ENCODE measurements around the gene ATP6V1B1.

Gene ATP6V1B1
- total RNA-seq, result 0 reads per million in 2 donors

DNA sequence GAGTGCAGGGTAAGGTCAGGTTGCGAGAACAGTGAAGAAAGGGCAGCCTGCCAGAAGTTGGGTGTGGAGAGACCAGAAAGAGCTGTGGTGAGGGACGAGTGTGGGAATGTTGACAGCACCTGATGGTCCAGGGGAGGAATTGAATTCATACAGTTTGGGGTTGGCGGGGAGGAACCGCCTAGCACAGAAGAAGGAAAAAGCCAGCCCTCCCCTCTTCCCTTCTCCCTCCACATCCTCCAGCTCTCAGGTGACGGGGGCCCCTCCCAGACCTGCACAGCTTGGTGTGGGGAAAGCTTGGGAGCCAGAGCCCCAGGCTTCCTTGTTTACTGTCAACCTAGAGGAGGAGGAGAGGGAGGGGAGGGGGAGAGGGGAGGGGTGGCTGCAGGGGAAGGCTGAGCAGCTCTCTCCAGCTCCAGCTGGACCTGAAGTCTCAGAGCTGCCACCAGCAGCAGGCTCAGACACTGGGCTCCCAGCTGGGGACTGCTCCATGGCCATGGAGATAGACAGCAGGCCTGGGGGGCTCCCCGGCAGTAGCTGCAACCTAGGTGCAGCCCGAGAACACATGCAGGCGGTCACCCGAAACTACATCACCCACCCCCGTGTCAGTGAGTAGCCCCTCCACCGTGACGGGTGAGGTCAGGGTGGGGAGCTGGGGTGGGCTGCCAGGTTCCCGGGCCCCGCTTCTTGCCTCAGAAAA, at the start of gene ATP6V1B1:
ATP6V1B1 (plus strand) TSS at position 433 of the 697 bp plus-strand sequence; CDS start at position 488, 55 bp downstream.
- DNase-seq, result no peak

GRCh38 chr2:70886541-70886987, 49.1 kb upstream of the ATP6V1B1 start:
- no peak for DNase-seq

DNA sequence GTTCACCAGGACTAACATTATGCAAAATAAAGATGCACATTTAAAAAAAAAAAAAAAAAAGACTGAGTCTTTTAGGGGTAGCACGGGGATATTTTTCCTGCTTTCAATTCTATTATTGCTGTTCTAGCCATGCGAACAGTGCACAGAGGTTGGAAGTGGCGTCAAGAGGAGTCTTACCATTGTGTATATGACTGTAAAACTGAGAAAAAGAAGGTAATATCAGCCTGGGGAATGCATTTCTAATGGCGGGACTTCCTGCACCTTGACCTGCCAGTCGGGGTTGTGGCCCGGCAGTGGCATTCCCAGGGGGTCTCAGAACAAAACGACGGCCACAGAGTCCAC, 48.5 kb upstream of the ATP6V1B1 start:
- DNase-seq, result no peak

GRCh38 chr2:70887550-70888246, 48.0 kb upstream of the ATP6V1B1 start:
- no peak for DNase-seq

- no peak for DNase-seq
Measured at GRCh38 chr2:70888366-70888922, 47.3 kb upstream of the ATP6V1B1 start.

GRCh38 chr2:70888923-70889715, 46.6 kb upstream of the ATP6V1B1 start:
- no peak for DNase-seq

DNA sequence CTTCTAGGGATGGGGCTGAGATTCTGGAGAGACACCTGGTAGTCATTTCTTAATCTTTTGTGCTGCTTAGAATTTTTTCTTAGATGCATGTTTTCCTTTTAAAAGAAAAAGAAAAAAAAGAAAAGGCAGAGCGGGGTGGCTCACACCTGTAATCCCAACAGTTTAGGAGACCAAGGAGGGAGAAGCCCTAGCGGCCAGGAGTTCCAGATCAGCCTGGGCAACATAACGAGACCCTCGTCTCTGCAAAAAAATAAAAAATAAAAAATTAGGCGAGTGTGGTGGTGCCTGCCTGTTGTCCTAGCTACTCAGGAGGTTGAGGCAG, 46.0 kb upstream of the ATP6V1B1 start:
- no peak for DNase-seq

- no peak for DNase-seq
Measured at GRCh38 chr2:70890469-70891065, 45.1 kb upstream of the ATP6V1B1 start.

- DNase-seq, result no peak
Measured at GRCh38 chr2:70891572-70892357, 43.9 kb upstream of the ATP6V1B1 start.

DNA sequence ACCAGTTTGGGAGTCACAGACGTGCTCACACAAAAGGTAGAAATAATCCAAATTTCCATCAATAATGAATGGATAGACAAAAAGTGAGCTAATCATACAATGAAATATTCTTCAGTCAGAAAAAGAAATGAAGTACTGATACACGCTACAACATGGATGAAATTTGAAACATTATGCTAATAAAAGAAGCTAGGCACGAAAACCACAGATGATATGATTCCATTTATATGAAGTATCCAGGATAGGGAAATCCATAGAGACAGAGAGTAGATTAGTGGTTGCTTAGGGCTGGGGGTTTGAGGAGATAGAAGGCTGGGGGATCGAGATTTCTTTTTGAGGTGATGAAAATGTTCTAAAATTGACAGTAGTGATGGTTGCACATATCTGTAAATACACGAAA, 43.0 kb upstream of the ATP6V1B1 start:
- no peak for DNase-seq

- DNase-seq, result no peak
Measured at GRCh38 chr2:70893186-70893585, 42.5 kb upstream of the ATP6V1B1 start.

- DNase-seq, result no peak
Measured at GRCh38 chr2:70894765-70895164, 40.9 kb upstream of the ATP6V1B1 start.

- DNase-seq, result no peak
Measured at GRCh38 chr2:70895249-70895648, 40.5 kb upstream of the ATP6V1B1 start.

- no peak for DNase-seq
Measured at GRCh38 chr2:70895998-70896764, 39.5 kb upstream of the ATP6V1B1 start.

GRCh38 chr2:70896765-70897202, 38.9 kb upstream of the ATP6V1B1 start:
- DNase-seq, result no peak

GRCh38 chr2:70897203-70897976, 38.3 kb upstream of the ATP6V1B1 start:
- no peak for DNase-seq

GRCh38 chr2:70897977-70898226, 37.8 kb upstream of the ATP6V1B1 start:
- DNase-seq, result no peak

- DNase-seq, result no peak
Measured at GRCh38 chr2:70898363-70899240, 37.1 kb upstream of the ATP6V1B1 start.

DNA sequence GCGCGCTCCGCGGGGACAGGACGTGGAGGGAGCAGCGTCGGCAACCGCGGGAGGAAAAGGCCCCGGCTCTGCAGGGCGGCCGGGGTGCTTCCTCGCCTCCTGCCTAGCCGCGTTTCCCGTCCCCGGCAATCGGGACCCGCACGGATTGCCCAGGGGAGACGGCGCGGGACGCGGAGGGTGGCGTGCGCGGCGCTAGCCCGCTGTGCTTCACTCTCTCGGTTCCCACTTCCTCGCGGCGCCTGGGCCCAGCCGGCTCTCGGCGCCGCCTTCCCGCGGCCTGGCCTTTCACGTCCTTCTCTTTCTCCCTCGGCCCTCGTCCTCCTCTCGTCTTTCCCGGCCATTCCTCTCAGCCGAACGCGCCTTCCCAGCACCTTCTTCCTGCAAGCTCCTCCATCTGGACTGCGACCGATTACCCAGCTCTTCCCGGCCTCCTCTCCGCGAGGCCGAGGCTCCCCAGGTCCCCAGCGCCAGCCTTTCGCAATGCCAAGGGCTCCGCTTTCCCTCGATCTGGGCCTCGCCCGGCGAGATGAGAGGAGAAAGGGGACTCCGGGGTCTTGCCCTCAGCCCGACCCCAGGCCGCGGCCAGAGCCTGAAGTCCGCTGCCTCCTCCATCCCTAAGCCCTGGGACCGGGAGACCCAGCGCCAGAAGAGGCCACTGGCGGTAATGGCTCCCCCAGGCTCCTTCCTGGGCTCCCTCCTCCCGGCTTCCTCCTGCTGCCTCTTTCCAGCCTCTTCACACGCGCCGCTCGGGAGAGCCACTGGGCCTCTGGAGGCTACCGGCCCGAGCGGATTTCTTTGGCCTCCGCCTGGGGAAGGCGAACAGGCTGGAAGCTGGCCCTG, 34.3 kb upstream of the ATP6V1B1 start:
- DNase-seq, result no peak

Measured in T-helper 2 cell (primary cell).